KG1 (cell line): ENCODE measurements around the gene STT3A.
"Not testable (repeated sequence)": the region's sequence is repeated elsewhere in the genome, so short reads cannot be mapped to it uniquely, and the experiment has no call there.

ENCODE experiments used
- DNase-seq: peaks from one replicate; lab custom pipeline; 2025; lab: John Stamatoyannopoulos, UW

Gene STT3A

GRCh38 chr11:125592305-125593113 lies at the start of gene STT3A:
Gene STT3A (plus strand): TSS chr11:125592852. CDS start chr11:125595916, 3,064 bp downstream.
- peak; percentile 100 for DNase-seq

DNA sequence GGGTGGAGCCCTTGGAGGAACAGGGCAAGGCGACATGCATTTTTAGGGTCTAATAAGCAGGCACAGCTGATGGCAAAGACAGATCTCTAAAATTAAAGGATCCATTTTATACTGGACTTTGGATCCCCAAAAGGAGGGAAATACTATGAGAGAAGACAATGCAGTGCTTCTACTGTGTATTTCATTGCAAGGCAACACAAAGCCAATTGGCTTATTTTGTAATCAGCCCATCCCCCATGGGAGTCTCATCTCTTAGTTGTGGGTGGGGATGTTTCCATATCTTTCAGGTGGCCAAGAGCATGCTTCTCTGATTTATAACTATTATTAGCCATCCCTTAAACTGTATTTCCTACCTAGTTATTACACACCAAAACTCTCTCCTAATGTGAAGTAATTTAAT lies 41.9 kb upstream of the STT3A start:
- DNase-seq: no peak

DNA sequence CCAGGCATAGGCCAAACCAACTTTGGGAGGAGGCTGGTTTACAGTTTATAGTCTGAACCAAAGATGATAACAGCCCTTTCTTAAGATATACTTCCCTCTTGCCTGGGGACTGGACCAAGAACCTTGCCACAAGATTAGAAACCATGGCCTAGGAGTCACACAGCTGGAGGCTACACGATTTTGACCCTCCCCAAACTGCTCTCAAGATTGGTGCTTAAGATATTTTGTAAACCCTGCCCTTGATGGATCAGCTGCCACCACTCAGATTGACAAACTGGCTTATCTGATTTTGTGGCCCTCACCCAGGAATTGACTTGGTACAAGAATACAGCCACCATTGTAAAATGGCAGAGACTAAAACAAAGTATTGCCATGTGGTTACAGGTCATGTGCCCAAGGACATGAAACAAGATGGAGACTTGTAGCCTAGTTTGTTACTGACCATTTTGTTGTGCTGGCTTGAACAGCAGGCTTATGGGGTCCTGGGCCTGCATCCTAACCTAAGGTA lies 40.8 kb upstream of the STT3A start:
- DNase-seq: no peak

DNA sequence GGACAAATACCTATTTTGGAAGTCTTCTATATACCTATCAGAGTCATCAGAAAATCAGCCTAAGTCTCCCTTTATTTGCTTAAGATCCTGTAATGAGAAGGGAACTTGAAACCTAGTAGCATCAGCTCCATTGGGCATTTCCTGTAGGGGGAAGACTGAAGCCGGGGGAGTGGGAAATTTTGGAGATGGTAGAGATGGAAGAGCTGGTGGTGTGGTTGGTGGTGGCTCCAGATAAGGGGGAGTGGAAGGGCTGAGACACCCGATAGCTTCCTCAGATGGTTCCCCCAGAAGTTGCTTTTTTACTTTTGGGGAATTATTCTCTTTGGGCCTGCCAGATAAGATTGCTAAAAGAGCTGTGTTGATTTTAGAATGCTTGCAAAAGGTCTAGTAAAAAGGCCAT lies 39.7 kb upstream of the STT3A start:
- DNase-seq: no peak

GRCh38 chr11:125553357-125553756 lies 39.3 kb upstream of the STT3A start:
- DNase-seq: no peak

- no peak for DNase-seq
Observed at GRCh38 chr11:125554038-125554437, 38.6 kb upstream of the STT3A start.

GRCh38 chr11:125559888-125560287 lies 32.8 kb upstream of the STT3A start:
- no peak for DNase-seq

GRCh38 chr11:125561924-125562323 lies 30.7 kb upstream of the STT3A start:
- no peak for DNase-seq

DNA sequence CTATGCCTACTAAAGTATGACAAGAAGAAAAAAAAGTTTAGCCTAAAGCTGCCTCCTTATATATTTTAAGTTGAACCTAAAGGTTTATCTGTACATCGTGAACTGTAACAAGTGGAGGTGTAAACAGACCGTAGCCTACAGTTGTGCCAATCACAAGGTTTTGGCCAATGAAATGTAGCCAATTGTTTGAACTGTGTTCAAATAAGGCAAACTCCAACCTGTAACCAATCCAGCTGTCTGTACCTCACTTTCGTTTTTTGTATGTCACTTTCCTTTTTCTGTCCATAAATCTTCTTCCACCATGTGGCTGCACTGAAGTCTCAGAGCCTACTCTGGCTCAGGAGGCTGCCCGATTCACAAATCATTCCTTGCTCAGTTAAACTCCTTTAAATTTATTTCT lies 30.2 kb upstream of the STT3A start:
- DNase-seq: no peak

DNA sequence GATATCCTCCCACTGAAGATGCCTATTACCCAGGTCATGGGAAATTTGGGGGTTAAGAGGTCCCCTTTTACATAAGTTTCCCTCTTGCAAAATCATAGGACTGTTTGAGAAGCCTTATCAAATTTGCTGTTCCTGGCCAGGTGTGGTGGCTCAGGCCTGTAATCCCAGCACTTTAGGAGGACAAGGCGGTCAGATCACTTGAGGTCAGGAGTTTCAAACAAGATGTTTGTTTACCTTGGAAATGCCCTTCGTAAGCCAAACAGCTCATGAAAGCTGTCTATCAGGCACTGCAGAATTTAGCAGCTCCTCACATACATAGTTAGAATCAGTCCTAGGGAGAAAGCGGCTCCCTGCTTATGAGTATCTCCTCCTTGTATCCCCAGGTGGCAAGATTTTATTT lies 28.3 kb upstream of the STT3A start:
- no peak for DNase-seq

DNA sequence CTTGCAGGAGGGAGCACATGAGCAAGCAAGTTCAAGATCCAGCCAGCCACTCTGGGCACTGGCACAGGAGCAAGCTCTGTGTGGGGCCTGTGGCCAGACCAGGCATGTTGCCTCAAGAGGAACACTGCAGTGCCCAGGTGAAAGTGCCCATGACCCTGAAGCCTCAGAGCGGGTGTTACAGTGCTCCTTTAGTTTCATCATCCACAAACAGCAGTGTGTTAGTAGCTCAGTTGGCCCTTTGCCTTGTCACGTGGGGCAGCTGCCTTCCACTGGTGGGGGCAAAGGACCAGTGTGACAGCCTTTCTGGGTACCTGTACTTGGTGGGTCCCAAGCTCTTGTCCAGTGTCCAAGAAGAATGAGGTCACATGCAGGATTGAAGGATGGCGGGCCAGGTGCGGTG lies 26.4 kb upstream of the STT3A start:
- DNase-seq: no peak

GRCh38 chr11:125568970-125569914 lies 23.4 kb upstream of the STT3A start, which contains the start of gene EI24:
Gene EI24 (plus strand): TSS chr11:125569477. CDS start chr11:125572528, 3,051 bp downstream.
- peak; percentile 93 for DNase-seq

DNA sequence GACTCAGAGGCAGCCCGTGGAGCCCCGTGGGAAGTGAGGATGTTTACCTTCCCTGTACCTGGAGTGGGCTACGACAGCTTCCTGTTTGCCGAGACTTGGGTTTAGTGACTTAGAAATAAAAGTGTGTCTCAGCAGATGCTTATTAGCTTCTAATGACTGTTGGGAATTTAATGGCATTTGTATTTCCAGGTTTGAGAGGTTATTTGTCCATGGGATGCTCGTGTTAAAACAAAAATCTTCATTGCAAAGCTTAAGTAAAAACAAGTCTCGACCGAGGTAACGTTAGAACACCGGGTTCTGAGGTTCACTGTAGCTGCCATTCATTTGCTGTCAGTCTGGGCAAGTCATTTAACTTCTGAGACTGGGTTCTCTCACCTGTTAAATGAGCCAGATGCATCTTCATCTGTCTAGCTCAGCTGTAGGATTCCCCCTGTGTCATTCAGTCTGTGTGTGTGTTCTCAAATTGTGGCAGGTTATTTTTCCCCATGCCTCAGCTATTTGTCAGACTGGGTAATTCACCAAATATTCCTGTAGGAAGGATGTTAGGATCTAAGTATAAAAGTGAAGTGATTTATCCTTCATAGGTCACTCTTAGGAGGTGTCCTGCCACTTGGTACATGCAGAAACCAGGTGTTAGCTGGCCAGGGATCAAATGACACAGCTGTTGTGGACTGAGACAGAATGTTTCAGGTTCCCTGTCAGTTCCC lies 22.6 kb upstream of the STT3A start:
- DNase-seq: no peak

DNA sequence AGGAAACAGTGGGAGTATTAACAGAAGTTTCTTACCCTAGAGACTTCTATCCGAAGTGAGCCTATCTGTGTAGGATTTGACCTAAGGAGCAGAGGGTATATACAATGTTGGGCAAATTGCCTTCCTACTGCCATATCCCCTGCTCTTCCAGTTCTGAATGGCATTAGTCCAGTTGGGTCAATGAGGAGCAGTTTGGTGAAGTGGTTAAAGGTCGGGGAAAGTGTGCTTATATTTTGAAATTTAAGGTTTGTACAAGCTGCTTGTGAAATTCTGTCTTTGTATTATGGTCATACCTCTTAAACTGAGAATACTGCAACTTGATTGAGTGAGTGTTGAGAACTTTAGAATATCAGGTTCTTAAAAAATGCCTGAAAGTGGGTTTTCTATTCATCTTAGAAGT lies 21.7 kb upstream of the STT3A start:
- no peak for DNase-seq

DNA sequence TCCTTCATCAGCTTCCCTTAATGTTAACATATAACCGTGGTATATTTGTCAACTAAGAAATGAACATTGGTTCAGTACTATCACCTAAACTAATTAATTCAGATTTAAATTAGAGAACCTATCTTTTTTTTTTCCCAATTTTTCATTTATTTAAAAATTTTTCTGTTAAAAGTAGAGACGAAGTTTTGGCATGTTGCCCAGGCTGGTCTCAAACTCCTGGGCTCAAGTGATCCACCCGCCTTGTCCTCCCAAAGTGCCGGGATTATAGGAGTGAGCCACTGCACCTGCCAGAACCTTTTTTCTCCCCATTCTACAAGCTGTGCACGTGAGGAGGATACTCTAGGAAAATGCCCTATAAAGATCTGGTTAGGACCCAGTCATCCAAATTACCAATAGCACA lies 19.7 kb upstream of the STT3A start:
- no peak for DNase-seq

DNA sequence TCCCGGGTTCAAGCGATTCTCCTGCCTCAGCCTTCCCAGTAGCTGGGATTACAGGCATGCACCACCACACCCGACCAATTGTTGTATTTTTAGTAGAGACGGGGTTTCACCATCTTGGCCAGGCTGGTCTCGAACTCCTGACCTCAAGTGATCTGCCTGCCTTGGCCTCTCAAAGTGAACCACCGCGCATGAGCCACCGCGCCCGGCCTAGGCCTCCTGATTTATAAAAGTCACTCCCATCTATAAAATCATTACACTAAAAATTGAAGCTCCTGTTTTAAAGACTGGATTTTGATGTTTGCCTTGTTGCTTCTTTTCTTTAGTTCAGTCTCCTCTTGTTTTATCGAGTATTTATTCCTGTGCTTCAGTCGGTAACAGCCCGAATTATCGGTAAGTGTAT lies 15.5 kb upstream of the STT3A start:
- not testable (repeated sequence) for DNase-seq

- DNase-seq: no peak
Observed at GRCh38 chr11:125578783-125579182, 13.9 kb upstream of the STT3A start.

GRCh38 chr11:125579811-125580210 lies 12.8 kb upstream of the STT3A start:
- no peak for DNase-seq

GRCh38 chr11:125583496-125583895 lies 9.2 kb upstream of the STT3A start:
- DNase-seq: no peak

- no peak for DNase-seq
Observed at GRCh38 chr11:125585487-125585886, 7.2 kb upstream of the STT3A start.

- DNase-seq: no peak
Observed at GRCh38 chr11:125586623-125587022, 6.0 kb upstream of the STT3A start.

DNA sequence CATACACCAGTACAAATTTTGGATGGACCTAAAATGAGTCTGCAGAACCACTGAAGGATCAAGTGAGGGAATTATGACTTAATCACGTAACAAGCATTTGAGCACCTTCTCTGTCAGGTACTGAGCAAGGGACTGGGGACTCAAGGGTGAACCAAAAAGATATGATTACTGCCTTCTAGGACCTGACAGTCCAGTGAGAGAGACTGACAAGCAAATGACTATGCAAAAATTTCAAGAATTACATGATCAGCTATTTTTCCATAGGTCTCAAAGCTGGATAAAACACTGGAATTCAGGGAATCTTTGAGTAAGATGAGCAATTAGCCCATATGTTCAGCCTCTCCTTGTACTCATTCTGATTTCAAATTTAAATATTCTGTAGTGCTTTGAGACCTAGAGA lies 5.2 kb upstream of the STT3A start:
- no peak for DNase-seq
